ENCODE measurements around the gene STX5.
"Not testable (repeated sequence)": the region's sequence is repeated elsewhere in the genome, so short reads cannot be mapped to it uniquely, and the experiment has no call there.

The STX5 gene

DNA sequence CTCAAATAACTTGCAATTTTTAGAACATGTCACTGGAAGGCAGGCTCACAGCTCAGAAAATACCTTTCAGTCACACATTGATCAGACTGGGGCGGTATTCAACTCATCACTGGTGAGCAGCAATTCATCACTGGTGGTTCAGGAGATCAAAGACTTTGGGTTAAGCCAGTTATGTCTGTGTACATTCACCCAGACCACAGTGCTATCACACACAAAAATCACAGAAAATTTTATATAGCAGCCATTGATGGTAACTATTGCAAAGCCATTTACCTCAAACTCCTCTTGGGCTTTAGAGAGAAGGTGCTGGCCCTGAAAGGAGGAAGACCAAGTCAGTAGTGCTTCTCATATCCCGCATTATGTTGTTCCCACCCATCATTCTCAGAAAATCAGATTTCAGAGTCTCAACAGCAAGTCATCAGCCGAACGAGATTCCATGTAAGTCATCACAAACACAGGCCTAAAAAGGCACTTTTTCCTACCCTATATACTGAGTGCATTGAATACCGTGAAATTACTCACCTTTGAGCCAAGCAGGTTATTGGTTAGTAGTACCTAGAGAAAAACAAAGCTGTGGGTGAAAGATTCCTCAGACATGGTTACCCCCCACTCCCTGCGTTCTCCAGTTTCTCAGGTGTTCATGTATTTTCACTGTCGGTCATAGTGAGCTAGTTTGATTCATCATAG is 21.6 kb upstream of the STX5 start:
- Histone ChIP-seq H3K27me3 (ENCODE audit: control insufficient read depth, insufficient read depth, low read length) (no peaks in the 10 kb centered on the region), H3K36me3 (ENCODE audit: control insufficient read depth, insufficient read depth, low read length) (peaks cover 40% of the 10 kb centered on the region), H3K27ac (ENCODE audit: low read depth, low read length) (peak overlapping the region; percentile 99), H3K4me1 (ENCODE audit: control insufficient read depth, insufficient read depth, low read length) (peaks cover 15% of the 10 kb centered on the region; the same call in 1 of the 2 replicates), H3K9ac (ENCODE audit: low read depth, low read length) (peak overlapping the region; percentile 99), H3K9me3 (ENCODE audit: control insufficient read depth, insufficient read depth, low read length) (no peaks in the 10 kb centered on the region), H3K4me3 (ENCODE audit: low read depth, low read length) (peak overlapping the region; percentile 90)

DNA sequence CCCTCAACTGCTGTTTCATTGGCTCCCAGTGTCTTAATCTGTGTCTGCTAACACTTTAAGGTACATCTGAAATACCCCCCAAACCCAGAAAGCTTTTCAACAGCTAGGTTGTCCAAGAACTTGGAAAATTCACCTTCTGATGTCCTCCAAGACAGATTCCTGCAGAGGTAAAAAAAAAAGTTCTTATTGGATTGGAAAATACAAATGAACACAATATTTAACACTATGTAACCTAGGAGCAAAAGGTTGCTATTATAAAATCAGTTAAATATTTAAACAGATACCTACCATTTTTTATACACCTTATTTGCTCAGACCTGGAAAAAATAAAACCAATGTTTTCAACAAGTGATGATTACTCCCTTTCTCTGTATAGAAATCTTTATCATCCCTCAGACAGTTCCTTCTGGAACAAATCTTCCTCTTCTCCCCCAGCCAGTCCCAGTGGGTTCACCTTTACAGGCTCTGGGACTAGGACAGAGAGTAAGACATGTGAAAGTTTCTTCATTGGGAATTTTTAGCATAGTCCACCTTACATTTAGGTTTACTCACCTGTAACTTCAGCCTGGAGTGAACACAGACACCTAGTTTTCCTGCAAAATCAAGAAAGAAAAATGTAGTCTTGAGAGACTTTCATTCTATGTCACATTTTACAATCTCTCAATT is 20.8 kb upstream of the STX5 start:
- peak overlapping the region; percentile 99 for H3K9ac ChIP-seq (ENCODE audit: low read depth, low read length)
- peak overlapping the region; percentile 99 for H3K27ac ChIP-seq (ENCODE audit: low read depth, low read length)
- peak overlapping the region; percentile 90 for H3K4me3 ChIP-seq (ENCODE audit: low read depth, low read length)
- peaks cover 40% of the 10 kb centered on the region for H3K36me3 ChIP-seq (ENCODE audit: control insufficient read depth, insufficient read depth, low read length)
- peaks cover 13% of the 10 kb centered on the region; the same call in 1 of the 2 replicates for H3K4me1 ChIP-seq (ENCODE audit: control insufficient read depth, insufficient read depth, low read length)
- H3K27me3 ChIP-seq (ENCODE audit: control insufficient read depth, insufficient read depth, low read length) = no peaks in the 10 kb centered on the region
- no peaks in the 10 kb centered on the region for H3K9me3 ChIP-seq (ENCODE audit: control insufficient read depth, insufficient read depth, low read length)

DNA sequence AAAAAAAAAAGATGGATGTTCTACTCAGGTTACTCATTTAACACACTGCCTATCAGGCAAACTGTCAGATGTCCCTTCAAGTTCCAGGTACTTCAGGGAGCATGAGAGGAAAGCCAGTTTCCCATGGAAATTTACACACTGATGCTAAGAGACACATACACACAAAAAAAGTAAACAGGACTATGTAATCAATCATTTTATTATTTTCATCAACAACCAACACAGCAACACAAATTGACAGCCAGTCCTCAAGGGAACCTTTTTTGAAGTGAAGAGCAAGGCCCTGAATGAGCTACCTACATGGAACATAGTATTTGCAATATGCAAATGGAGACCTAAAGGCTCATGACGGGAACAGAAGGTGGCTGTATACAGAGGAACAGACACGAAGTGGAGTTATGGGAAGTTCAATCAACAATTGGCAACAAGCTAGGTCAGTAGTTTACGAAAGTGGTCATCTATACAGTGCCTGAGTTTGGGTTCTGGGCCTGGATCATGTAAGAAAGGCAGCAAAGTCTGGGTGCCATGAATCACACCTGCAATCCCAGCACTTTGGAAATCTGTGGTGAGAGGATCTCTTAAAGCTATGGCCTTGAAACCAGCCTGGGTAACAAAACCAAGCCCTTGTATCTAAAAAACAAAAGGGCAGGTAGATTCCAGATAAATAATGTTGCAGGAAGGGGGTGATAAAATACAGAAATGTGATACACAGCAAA is 20.1 kb upstream of the STX5 start:
- Histone ChIP-seq H3K9me3 (ENCODE audit: control insufficient read depth, insufficient read depth, low read length) (no peaks in the 10 kb centered on the region), H3K4me1 (ENCODE audit: control insufficient read depth, insufficient read depth, low read length) (peaks cover 13% of the 10 kb centered on the region; the same call in 1 of the 2 replicates), H3K27me3 (ENCODE audit: control insufficient read depth, insufficient read depth, low read length) (no peaks in the 10 kb centered on the region), H3K4me3 (ENCODE audit: low read depth, low read length) (peak overlapping the region; percentile 90), H3K36me3 (ENCODE audit: control insufficient read depth, insufficient read depth, low read length) (peaks cover 40% of the 10 kb centered on the region), H3K9ac (ENCODE audit: low read depth, low read length) (peak overlapping the region; percentile 99), H3K27ac (ENCODE audit: low read depth, low read length) (peak overlapping the region; percentile 99)

DNA sequence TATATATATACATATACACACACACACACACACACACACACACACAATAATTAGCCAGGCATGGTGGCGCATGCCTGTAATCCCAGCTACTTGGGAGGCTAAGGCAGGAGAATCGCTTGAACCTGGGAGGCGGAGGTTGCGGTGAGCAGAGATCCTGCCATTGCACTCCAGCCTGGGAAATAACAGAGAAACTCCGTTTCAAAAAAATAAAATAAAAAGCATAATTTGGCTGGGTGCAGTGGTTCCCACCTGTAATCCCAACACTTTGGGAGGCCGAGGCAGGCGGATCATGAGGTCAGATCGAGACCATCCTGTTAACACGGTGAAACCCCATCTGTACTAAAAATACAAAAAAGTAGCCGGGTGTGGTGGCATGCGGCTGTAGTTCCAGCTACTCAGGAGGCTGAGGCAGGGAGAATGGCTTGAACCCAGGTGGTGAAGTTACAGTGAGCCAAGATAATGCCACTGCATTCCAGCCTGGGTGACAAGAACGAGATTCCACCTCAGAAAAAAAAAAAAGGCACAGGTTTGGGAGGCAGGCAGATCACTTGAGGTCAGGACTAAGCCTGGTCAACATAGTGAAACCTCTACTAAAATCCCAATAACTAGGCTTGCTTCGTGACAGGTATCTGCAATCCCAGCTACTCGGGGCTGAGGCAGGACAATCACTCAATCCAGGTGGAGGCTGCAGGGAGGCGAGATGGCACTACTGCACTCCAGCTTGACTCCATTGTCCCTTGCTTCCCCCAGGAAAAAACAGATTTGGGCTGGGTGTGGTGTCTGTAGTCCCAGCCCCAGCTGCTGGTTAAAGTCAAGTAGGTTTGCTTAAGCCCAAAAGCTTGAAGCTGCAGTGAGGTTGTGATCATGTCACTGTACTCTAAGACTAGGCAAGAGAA is 19.3 kb upstream of the STX5 start:
- Histone ChIP-seq H3K27me3 (ENCODE audit: control insufficient read depth, insufficient read depth, low read length) (no peaks in the 10 kb centered on the region), H3K9me3 (ENCODE audit: control insufficient read depth, insufficient read depth, low read length) (no peaks in the 10 kb centered on the region), H3K27ac (ENCODE audit: low read depth, low read length) (peak overlapping the region; percentile 99), H3K36me3 (ENCODE audit: control insufficient read depth, insufficient read depth, low read length) (peaks cover 40% of the 10 kb centered on the region), H3K9ac (ENCODE audit: low read depth, low read length) (0 out of 2 replicates have a peak overlapping the region, but pooled peaks have one; percentile 99), H3K4me1 (ENCODE audit: control insufficient read depth, insufficient read depth, low read length) (peaks cover 13% of the 10 kb centered on the region; the same call in 1 of the 2 replicates), H3K4me3 (ENCODE audit: low read depth, low read length) (peak overlapping the region; percentile 90)

DNA sequence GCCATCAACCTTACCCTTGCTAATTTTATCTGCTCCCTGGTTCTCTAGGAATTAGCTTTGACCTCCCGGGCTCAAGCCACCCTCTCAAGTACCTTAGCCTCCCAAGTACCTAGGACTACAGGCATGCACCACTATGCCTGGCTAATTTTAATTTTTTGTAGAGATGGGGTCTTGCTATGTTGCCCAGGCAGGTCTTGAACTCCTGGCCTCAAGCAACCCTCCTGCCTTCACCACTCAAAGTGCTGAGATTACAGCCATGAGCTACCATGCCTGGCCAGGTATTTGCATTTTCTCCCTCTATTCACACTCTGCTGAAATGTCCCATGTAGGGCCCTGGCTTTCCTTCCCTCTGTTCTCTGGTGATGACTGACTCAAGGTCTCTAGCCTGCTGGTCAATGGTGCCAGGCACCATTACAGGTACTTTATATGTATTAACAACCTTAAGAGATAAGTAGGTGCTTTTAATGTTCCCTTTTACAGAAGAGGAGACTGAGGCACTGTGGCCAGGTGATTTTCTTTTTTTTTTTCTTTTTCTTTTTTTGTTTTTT is 16.0 kb upstream of the STX5 start:
- Histone ChIP-seq H3K9ac (ENCODE audit: low read depth, low read length) (no peak overlapping the region), H3K4me1 (ENCODE audit: control insufficient read depth, insufficient read depth, low read length) (peaks cover 8% of the 10 kb centered on the region; the same call in 1 of the 2 replicates), H3K27ac (ENCODE audit: low read depth, low read length) (no peak overlapping the region), H3K36me3 (ENCODE audit: control insufficient read depth, insufficient read depth, low read length) (peaks cover 14% of the 10 kb centered on the region), H3K27me3 (ENCODE audit: control insufficient read depth, insufficient read depth, low read length) (no peaks in the 10 kb centered on the region), H3K9me3 (ENCODE audit: control insufficient read depth, insufficient read depth, low read length) (no peaks in the 10 kb centered on the region), H3K4me3 (ENCODE audit: low read depth, low read length) (no peak overlapping the region)

DNA sequence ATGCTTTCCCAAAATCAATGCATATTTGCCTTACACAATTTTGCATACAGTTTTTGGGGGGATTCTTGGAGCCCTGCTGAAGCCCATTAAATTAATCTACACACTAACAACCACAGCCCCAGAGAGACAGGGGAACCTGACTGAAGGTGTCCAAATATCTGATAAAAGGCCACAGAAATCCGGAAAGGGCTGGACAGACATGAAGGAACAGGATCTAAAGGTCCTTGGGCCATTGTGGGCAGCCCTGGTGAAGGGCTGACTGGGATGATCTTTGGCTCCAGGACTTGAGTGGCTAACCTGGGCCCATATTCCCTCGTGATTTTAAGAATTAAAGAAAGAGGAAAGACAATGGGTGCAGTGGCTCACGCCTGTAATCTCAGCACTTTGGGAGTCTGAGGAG is 14.3 kb upstream of the STX5 start:
- Histone ChIP-seq H3K4me1 (ENCODE audit: control insufficient read depth, insufficient read depth, low read length) (peaks cover 8% of the 10 kb centered on the region), H3K9me3 (ENCODE audit: control insufficient read depth, insufficient read depth, low read length) (no peaks in the 10 kb centered on the region), H3K27ac (ENCODE audit: low read depth, low read length) (no peak overlapping the region), H3K4me3 (ENCODE audit: low read depth, low read length) (no peak overlapping the region), H3K36me3 (ENCODE audit: control insufficient read depth, insufficient read depth, low read length) (no peaks in the 10 kb centered on the region), H3K27me3 (ENCODE audit: control insufficient read depth, insufficient read depth, low read length) (no peaks in the 10 kb centered on the region), H3K9ac (ENCODE audit: low read depth, low read length) (no peak overlapping the region)

DNA sequence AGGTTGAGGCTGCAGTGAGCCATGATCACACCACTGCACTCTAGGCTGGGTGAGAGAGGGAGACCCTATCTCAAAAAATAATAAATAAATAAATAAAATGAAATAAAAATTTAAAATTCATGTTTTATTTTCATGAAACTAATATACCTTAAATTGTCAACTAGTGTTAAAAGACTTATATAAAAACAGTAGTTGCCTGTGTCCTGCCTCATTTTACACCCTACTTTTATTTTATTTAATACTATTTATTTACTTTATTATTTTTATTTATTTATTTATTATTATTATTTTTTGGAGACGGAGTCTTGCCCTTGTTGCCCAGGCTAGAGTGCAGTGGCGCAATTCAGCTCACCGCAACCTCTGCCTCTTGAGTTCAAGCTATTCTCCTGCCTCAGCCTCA is 12.3 kb upstream of the STX5 start:
- Histone ChIP-seq H3K27me3 (ENCODE audit: control insufficient read depth, insufficient read depth, low read length) (no peaks in the 10 kb centered on the region), H3K36me3 (ENCODE audit: control insufficient read depth, insufficient read depth, low read length) (no peaks in the 10 kb centered on the region), H3K9me3 (ENCODE audit: control insufficient read depth, insufficient read depth, low read length) (no peaks in the 10 kb centered on the region), H3K9ac (ENCODE audit: low read depth, low read length) (no peak overlapping the region), H3K4me3 (ENCODE audit: low read depth, low read length) (no peak overlapping the region), H3K4me1 (ENCODE audit: control insufficient read depth, insufficient read depth, low read length) (peaks cover 8% of the 10 kb centered on the region), H3K27ac (ENCODE audit: low read depth, low read length) (no peak overlapping the region)

DNA sequence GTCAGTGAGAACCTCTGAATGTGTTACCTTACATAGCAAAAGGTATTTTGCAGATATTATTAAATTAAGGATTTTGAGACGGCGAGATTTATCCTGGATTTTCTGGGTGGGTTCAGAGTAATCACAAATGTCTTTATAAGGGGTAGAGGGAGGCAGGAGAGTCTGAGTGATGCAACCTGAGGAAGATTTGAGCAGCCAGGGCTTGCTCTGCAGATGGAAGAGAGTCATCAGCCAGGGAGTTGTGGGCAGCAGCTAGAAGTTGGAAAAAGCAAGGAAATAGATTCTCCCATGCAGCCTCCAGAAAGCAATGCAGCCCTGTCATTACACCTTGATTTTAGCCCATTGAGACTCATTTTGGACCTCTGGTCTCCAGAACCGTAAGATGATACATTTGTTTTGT is 11.6 kb upstream of the STX5 start:
- no peak overlapping the region for H3K9ac ChIP-seq (ENCODE audit: low read depth, low read length)
- H3K27ac ChIP-seq (ENCODE audit: low read depth, low read length) = no peak overlapping the region
- no peaks in the 10 kb centered on the region for H3K36me3 ChIP-seq (ENCODE audit: control insufficient read depth, insufficient read depth, low read length)

DNA sequence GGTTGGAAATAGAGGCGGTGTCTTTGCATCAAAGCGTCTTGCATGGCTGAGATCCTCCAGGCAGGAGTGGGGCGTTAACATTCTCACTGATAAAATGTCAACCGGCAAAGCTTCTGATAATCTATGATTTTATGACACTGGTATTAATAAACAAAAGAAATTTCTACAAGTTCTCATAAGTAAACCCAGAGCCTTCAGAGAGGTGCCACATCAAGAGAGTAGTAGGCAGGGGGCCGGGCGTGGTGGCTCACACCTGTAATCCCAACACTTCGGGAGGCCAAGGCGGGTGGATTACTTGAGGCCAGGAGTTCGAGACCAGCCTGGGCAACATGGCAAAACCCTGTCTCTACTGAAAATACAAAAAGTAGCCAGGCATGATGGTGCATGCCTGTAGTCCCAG is 11.0 kb upstream of the STX5 start:
- Histone ChIP-seq H3K27ac (ENCODE audit: low read depth, low read length) (peak overlapping the region; percentile 98), H3K9ac (ENCODE audit: low read depth, low read length) (peak overlapping the region; percentile 91; the same call in 1 of the 2 replicates), H3K4me3 (ENCODE audit: low read depth, low read length) (peak overlapping the region; percentile 58)
- not testable (repeated sequence) for H3K4me1 ChIP-seq (ENCODE audit: control insufficient read depth, insufficient read depth, low read length); H3K36me3 ChIP-seq (ENCODE audit: control insufficient read depth, insufficient read depth, low read length); H3K9me3 ChIP-seq (ENCODE audit: control insufficient read depth, insufficient read depth, low read length); H3K27me3 ChIP-seq (ENCODE audit: control insufficient read depth, insufficient read depth, low read length)

More for the DNA sequence above, 11.6 kb upstream of the STX5 start:
- Histone ChIP-seq H3K4me1 (ENCODE audit: control insufficient read depth, insufficient read depth, low read length) (peaks cover 8% of the 10 kb centered on the region), H3K4me3 (ENCODE audit: low read depth, low read length) (no peak overlapping the region), H3K9me3 (ENCODE audit: control insufficient read depth, insufficient read depth, low read length) (no peaks in the 10 kb centered on the region), H3K27me3 (ENCODE audit: control insufficient read depth, insufficient read depth, low read length) (no peaks in the 10 kb centered on the region)

DNA sequence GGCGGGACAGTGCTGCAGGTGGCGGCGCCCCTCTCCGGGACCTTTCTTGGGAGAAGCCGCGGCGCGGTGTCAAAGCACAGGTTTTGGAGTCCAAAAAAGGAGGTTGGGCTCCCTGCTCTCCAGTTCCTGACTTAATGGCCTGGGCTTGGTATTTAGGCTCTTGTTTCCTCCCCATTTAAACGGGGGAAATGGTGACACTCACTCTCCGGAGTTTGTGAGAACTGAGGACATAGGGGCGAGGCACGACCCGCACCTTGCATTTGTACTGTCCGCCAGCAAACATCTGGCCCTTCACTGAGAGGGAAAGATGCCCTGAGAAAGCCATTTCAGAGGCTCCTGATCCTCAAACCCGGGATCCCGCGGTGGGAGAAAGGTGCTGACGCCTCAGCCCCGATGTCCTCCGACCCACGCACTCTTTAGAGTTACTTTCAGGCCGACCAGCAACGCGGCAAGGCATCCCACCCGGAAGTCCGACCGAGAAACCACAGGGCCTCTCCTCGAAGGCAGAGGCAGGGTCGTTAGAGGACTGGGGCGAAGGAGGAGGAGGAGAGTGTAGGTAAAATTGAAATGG is 10.4 kb upstream of the STX5 start:
- peaks cover 8% of the 10 kb centered on the region for H3K36me3 ChIP-seq (ENCODE audit: control insufficient read depth, insufficient read depth, low read length)
- no peaks in the 10 kb centered on the region for H3K9me3 ChIP-seq (ENCODE audit: control insufficient read depth, insufficient read depth, low read length)
- peak overlapping the region; percentile 58 for H3K4me3 ChIP-seq (ENCODE audit: low read depth, low read length)
- peaks cover 8% of the 10 kb centered on the region for H3K4me1 ChIP-seq (ENCODE audit: control insufficient read depth, insufficient read depth, low read length)
- peak overlapping the region; percentile 98 for H3K27ac ChIP-seq (ENCODE audit: low read depth, low read length)
- H3K27me3 ChIP-seq (ENCODE audit: control insufficient read depth, insufficient read depth, low read length) = no peaks in the 10 kb centered on the region
- H3K9ac ChIP-seq (ENCODE audit: low read depth, low read length) = peak overlapping the region; percentile 91

Data from HUES48 (cell line).